HG02763 (cell line): ENCODE measurements around the gene ADIPOR2.
"Not testable (repeated sequence)": the region's sequence is repeated elsewhere in the genome, so short reads cannot be mapped to it uniquely, and the experiment has no call there.

Experiments
- ATAC-seq: cut with Tn5 transposase; IDR thresholded peaks from one replicate; pipeline ENCODE4 v1.9.1; 2021; ENCODE audit warnings: mild to moderate bottlenecking, moderate library complexity; ENCODE audit not compliant: unreplicated experiment

The ADIPOR2 gene

GRCh38 chr12:1731019-1731687, 40.3 kb downstream of the ADIPOR2 start:
- no peak for ATAC-seq

GRCh38 chr12:1731688-1732078, 40.8 kb downstream of the ADIPOR2 start:
- ATAC-seq: not testable (repeated sequence)

- ATAC-seq: no peak
Measured at GRCh38 chr12:1732914-1733313, 42.0 kb downstream of the ADIPOR2 start.

- ATAC-seq: not testable (repeated sequence)
Measured at GRCh38 chr12:1733712-1734111, 42.8 kb downstream of the ADIPOR2 start.

GRCh38 chr12:1737652-1738286, 46.9 kb downstream of the ADIPOR2 start:
- no peak for ATAC-seq

GRCh38 chr12:1738446-1738845, 47.6 kb downstream of the ADIPOR2 start:
- ATAC-seq: no peak

GRCh38 chr12:1739368-1739767, 48.5 kb downstream of the ADIPOR2 start:
- ATAC-seq: no peak

- ATAC-seq: no peak
Measured at GRCh38 chr12:1740161-1740948, 49.5 kb downstream of the ADIPOR2 start.

- ATAC-seq: no peak
Measured at GRCh38 chr12:1741154-1741949, 50.5 kb downstream of the ADIPOR2 start.

GRCh38 chr12:1744932-1745331, 54.1 kb downstream of the ADIPOR2 start:
- no peak for ATAC-seq

GRCh38 chr12:1747609-1748008, 56.7 kb downstream of the ADIPOR2 start:
- ATAC-seq: no peak

- no peak for ATAC-seq
Measured at GRCh38 chr12:1749019-1749418, 58.1 kb downstream of the ADIPOR2 start.

- ATAC-seq: no peak
Measured at GRCh38 chr12:1750300-1750699, 59.4 kb downstream of the ADIPOR2 start.

GRCh38 chr12:1758376-1758775, 67.5 kb downstream of the ADIPOR2 start:
- ATAC-seq: no peak

- no peak for ATAC-seq
Measured at GRCh38 chr12:1758887-1759286, 68.0 kb downstream of the ADIPOR2 start.

- no peak for ATAC-seq
Measured at GRCh38 chr12:1760566-1761382, 69.9 kb downstream of the ADIPOR2 start.

GRCh38 chr12:1761857-1762256, 71.0 kb downstream of the ADIPOR2 start:
- no peak for ATAC-seq

GRCh38 chr12:1763153-1763552, 72.3 kb downstream of the ADIPOR2 start:
- no peak for ATAC-seq

- ATAC-seq: no peak
Measured at GRCh38 chr12:1766110-1766509, 75.2 kb downstream of the ADIPOR2 start.

GRCh38 chr12:1767407-1768090, 76.7 kb downstream of the ADIPOR2 start:
- ATAC-seq: no peak
